BE2C (cell line): Measurements from ENCODE around the gene ALDH1A1.

Experiments
- DNase-seq: peaks from one replicate; pipeline ENCODE4 v3.0.0-alpha.2; 2020
- H3K27me3 ChIP-seq: fragments of 250-450 bp; sonication (Bioruptor Pico); 2 replicates; pipeline ENCODE4 v1.5.1; 2020; ENCODE audit warnings: mild to moderate bottlenecking
- H3K36me3 ChIP-seq: fragments of 250-450 bp; sonication (Bioruptor Pico); 2 replicates; pipeline ENCODE4 v1.5.1; 2020; ENCODE audit warnings: mild to moderate bottlenecking
- H3K4me1 ChIP-seq: fragments of 250-450 bp; sonication (Bioruptor Pico); 2 replicates; pipeline ENCODE4 v1.5.1; 2020
- H3K4me3 ChIP-seq: 2 replicates; pipeline ENCODE4 v1.5.1; 2011; ENCODE audit warnings: low read depth, low read length
- H3K9me3 ChIP-seq: fragments of 250-450 bp; sonication (Bioruptor Pico); 2 replicates; pipeline ENCODE4 v1.5.1; 2020
- CTCF ChIP-seq: IDR thresholded peaks from 2 replicates; pipeline ENCODE4 v1.5.1; 2012; ENCODE audit warnings: mild to moderate bottlenecking, low read depth, low read length

The ALDH1A1 gene

GRCh38 chr9:72949244-72949582 lies 3.6 kb downstream of the ALDH1A1 start:
- DNase-seq = no peak
- H3K4me3 ChIP-seq = no peak overlapping the region
- H3K4me1 ChIP-seq = no peaks in the 10 kb centered on the region
- H3K27me3 ChIP-seq = no peaks in the 10 kb centered on the region
- no peak for TF ChIP-seq CTCF
- H3K36me3 ChIP-seq = no peaks in the 10 kb centered on the region
- H3K9me3 ChIP-seq = no peaks in the 10 kb centered on the region

- no peaks in the 10 kb centered on the region for H3K4me1 ChIP-seq
- H3K9me3 ChIP-seq = no peaks in the 10 kb centered on the region
- H3K27me3 ChIP-seq = no peaks in the 10 kb centered on the region
- no peak overlapping the region for H3K4me3 ChIP-seq
- TF ChIP-seq CTCF = no peak
- no peaks in the 10 kb centered on the region for H3K36me3 ChIP-seq
- no peak for DNase-seq
Observed at GRCh38 chr9:72948575-72949243, 4.1 kb downstream of the ALDH1A1 start.

- no peak for TF ChIP-seq CTCF
- H3K36me3 ChIP-seq = no peaks in the 10 kb centered on the region
- no peaks in the 10 kb centered on the region for H3K4me1 ChIP-seq
- H3K4me3 ChIP-seq = no peak overlapping the region
- H3K27me3 ChIP-seq = no peaks in the 10 kb centered on the region
- H3K9me3 ChIP-seq = no peaks in the 10 kb centered on the region
- no peak for DNase-seq
Observed at GRCh38 chr9:72947984-72948465, 4.8 kb downstream of the ALDH1A1 start.

GRCh38 chr9:72946821-72947220 lies 6.0 kb downstream of the ALDH1A1 start:
- Histone ChIP-seq H3K27me3 (no peaks in the 10 kb centered on the region), H3K9me3 (no peaks in the 10 kb centered on the region), H3K4me3 (no peak overlapping the region), H3K36me3 (no peaks in the 10 kb centered on the region), H3K4me1 (no peaks in the 10 kb centered on the region)
- no peak for TF ChIP-seq CTCF
- DNase-seq = no peak

- Histone ChIP-seq H3K4me1 (no peaks in the 10 kb centered on the region), H3K4me3 (no peak overlapping the region), H3K9me3 (no peaks in the 10 kb centered on the region), H3K27me3 (no peaks in the 10 kb centered on the region), H3K36me3 (no peaks in the 10 kb centered on the region)
- no peak for TF ChIP-seq CTCF
- DNase-seq = no peak
Observed at GRCh38 chr9:72946318-72946717, 6.5 kb downstream of the ALDH1A1 start.

GRCh38 chr9:72945391-72945790 lies 7.5 kb downstream of the ALDH1A1 start:
- Histone ChIP-seq H3K4me1 (no peaks in the 10 kb centered on the region), H3K9me3 (no peaks in the 10 kb centered on the region), H3K36me3 (no peaks in the 10 kb centered on the region), H3K27me3 (no peaks in the 10 kb centered on the region), H3K4me3 (no peak overlapping the region)
- DNase-seq = no peak
- TF ChIP-seq CTCF = no peak
